Keratinocyte (primary cell): ENCODE measurements around the gene MBP. TPM values are rescaled to one million over a fixed set of nuclear protein-coding genes. Genes with fewer than 3 reads are reported as not detected.

Experiments used
- DNase-seq: peaks from one replicate; pipeline ENCODE4 v3.0.0-alpha.2; 2011; ENCODE audit warnings: low read depth, missing footprints, low spot score
- FAIRE-seq: peaks from 2 replicates; lab custom pipeline; 2011; peaks lifted over from hg19 to GRCh38; lab: Jason Lieb, UNC
- H2AFZ ChIP-seq: 2 replicates; pipeline ENCODE4 v1.6.0; 2012; ENCODE audit warnings: low read length, control low read depth, inconsistent platforms; ENCODE audit not compliant: control insufficient read depth
- H3K27ac ChIP-seq: 2 replicates; pipeline ENCODE4 v1.5.1; 2011; ENCODE audit warnings: low read length; ENCODE audit not compliant: control insufficient read depth, insufficient read depth
- H3K27me3 ChIP-seq: 3 replicates; pipeline ENCODE4 v1.6.0; 2011; ENCODE audit warnings: low read length; ENCODE audit not compliant: control insufficient read depth, insufficient read depth; ENCODE audit errors: extremely low read depth
- H3K36me3 ChIP-seq, 2 experiments: 2 replicates in 1 of 2; 3 replicates in 1 of 2; pipeline ENCODE4 v1.5.1; 2011; ENCODE audit warnings: low read length in 2 of 2, mild to moderate bottlenecking in 1 of 2; ENCODE audit not compliant: control insufficient read depth in 2 of 2, insufficient read depth in 2 of 2; ENCODE audit errors: extremely low read depth in 1 of 2
- H3K4me1 ChIP-seq: 3 replicates; pipeline ENCODE4 v1.5.1; 2011; ENCODE audit warnings: low read length; ENCODE audit not compliant: control insufficient read depth, insufficient read depth; ENCODE audit errors: extremely low read depth
- H3K4me2 ChIP-seq: 3 replicates; pipeline ENCODE4 v1.6.0; 2011; ENCODE audit warnings: low read depth, low read length; ENCODE audit not compliant: control insufficient read depth, insufficient read depth; ENCODE audit errors: extremely low read depth
- H3K4me3 ChIP-seq, 3 experiments: fragments of 200-600 bp in 1 of 3; sonication (generic) in 1 of 3; 2 replicates in 2 of 3; 3 replicates in 1 of 3; pipeline ENCODE4 v1.5.1; 2011 to 2016; ENCODE audit warnings: low read length in 3 of 3, mild to moderate bottlenecking in 3 of 3, control low read depth in 2 of 3, inconsistent platforms in 1 of 3, low read depth in 1 of 3, mixed read lengths in 1 of 3, mixed run types in 1 of 3, moderate library complexity in 1 of 3; ENCODE audit not compliant: control insufficient read depth in 2 of 3, insufficient read depth in 2 of 3; ENCODE audit errors: extremely low read depth in 1 of 3
- H3K79me2 ChIP-seq: 2 replicates; pipeline ENCODE4 v1.6.0; 2012; ENCODE audit warnings: low read length; ENCODE audit not compliant: control insufficient read depth, insufficient read depth
- H3K9ac ChIP-seq: 3 replicates; pipeline ENCODE4 v1.6.0; 2011; ENCODE audit warnings: low read length; ENCODE audit not compliant: control insufficient read depth, insufficient read depth; ENCODE audit errors: extremely low read depth
- H3K9me1 ChIP-seq: 3 replicates; pipeline ENCODE4 v1.6.0; 2011; ENCODE audit warnings: low read length; ENCODE audit not compliant: control insufficient read depth, insufficient read depth; ENCODE audit errors: extremely low read depth
- H3K9me3 ChIP-seq: 2 replicates; pipeline ENCODE4 v1.5.1; 2012; ENCODE audit warnings: low read depth, low read length; ENCODE audit not compliant: control insufficient read depth
- H4K20me1 ChIP-seq: 3 replicates; pipeline ENCODE4 v1.6.0; 2011; ENCODE audit warnings: low read length; ENCODE audit not compliant: control insufficient read depth, insufficient read depth; ENCODE audit errors: extremely low read depth
- CTCF ChIP-seq, 3 experiments: IDR thresholded peaks in 1 of 3; conservative IDR thresholded peaks in 1 of 3; optimal IDR thresholded peaks in 1 of 3; 2 replicates in 2 of 3; 3 replicates in 1 of 3; pipeline versions ENCODE3 to v1.5.1; 2011; ENCODE audit warnings: low read length in 3 of 3, mild to moderate bottlenecking in 3 of 3, moderate library complexity in 2 of 3, control low read depth in 1 of 3, inconsistent platforms in 1 of 3; ENCODE audit not compliant: insufficient read depth in 2 of 3; ENCODE audit errors: extremely low read depth in 1 of 3
- EZH2 ChIP-seq: IDR thresholded peaks from one replicate; pipeline ENCODE4 v1.6.1; 2012; ENCODE audit warnings: inconsistent platforms, mild to moderate bottlenecking, low read length, moderate library complexity
- dilution Hi-C: fragments of 300-500 bp; cut with MboI; formaldehyde crosslinking; loops from one replicate; pipeline ENCODE4 v1.7.0; 2020; ENCODE audit warnings: low sequenced_read_pairs; ENCODE audit not compliant: extremely low pct_ligation_motif_present
- polyA plus RNA-seq, 5 experiments: library from polyadenylated mRNA; depleted of rRNA in 3 of 5; stranded (reverse) in 3 of 5; stranded (forward) in 1 of 5; unstranded in 1 of 5; fragments of >200 nt; gene quantifications; 1 replicate in 1 of 5; 2 replicates in 3 of 5; 3 replicates in 1 of 5; pipeline versions ENCODE4 v1.2.1 to v1.2.3, GENCODE V29; 2011 to 2012; ENCODE audit warnings: missing spikeins in 2 of 5, low read depth in 1 of 5, low replicate concordance in 1 of 5

Gene MBP
- polyA plus RNA-seq, 1 donor (not counting 4 experiments of a cell fraction or from before 2014, with no cell fraction given) = 38.7 TPM

DNA sequence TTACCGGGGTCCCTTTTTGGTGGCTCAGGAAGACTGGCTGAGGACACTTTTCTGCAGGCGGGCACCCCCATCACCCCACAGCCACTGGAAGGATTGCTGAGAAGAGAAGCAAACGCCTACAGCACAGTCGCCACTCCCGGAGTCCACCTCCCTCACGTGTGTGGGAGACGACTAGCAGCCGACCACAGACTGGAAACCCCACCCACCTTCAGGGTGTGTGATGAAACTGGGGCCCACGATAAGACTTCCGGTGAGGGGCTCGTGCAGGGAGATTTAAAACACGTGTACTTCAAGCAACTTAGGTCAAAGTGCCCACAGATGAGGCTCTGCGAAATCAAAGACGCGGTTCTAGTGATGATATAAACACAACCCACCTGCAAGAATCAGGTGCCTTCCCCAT lies 26.3 kb downstream of the MBP start:
- H4K20me1 ChIP-seq = no peaks in the 10 kb centered on the region
- no peak overlapping the region for H3K4me3 ChIP-seq
- peaks cover 2% of the 10 kb centered on the region for H3K9me1 ChIP-seq
- H3K27ac ChIP-seq = no peak overlapping the region
- H2AFZ ChIP-seq = no peak overlapping the region
- no peaks in the 10 kb centered on the region for H3K27me3 ChIP-seq
- no peak for FAIRE-seq
- peaks cover 50% of the 10 kb centered on the region for H3K79me2 ChIP-seq
- DNase-seq = no peak
- H3K4me1 ChIP-seq = peaks cover 53% of the 10 kb centered on the region
- dilution Hi-C loops = no loop called here
- peaks cover 8 to 24% of the 10 kb centered on the region in 2 experiments for H3K36me3 ChIP-seq
- no peak overlapping the region for H3K9ac ChIP-seq
- TF ChIP-seq CTCF (optimal IDR thresholded peaks at IDR 0.05 in 1 of 3, IDR thresholded peaks at IDR 0.05 in 1 of 3, conservative IDR thresholded peaks at IDR 0.05 in 1 of 3; ENCODE audit: extremely low read depth in 1 of 3, insufficient read depth in 2 of 3, low read length in 3 of 3) (no peak), EZH2 (no peak)
- H3K9me3 ChIP-seq = no peaks in the 10 kb centered on the region
- H3K4me2 ChIP-seq = no peak overlapping the region

DNA sequence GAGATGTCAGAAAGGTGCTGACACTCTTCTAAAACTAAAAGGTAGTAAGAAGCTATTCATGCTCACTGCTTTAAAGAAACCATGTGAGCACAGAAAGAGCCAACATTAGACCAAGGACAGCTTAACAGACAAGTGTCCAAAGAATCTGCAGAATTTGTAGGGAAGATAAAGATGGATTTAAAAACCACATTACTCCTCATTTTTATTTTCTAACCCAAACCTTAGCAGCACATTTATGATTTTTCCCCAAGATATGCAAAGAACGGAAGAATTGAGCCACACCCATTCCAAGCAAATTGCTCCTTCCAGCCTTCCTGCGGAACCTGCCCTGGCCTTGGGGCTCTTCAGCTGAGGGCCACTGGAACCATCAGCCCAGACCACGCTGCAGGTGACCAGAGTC lies 26.9 kb downstream of the MBP start:
- H3K4me2 ChIP-seq = peak overlapping the region; percentile 6
- no peak overlapping the region for H3K9ac ChIP-seq
- peaks cover 43% of the 10 kb centered on the region for H3K79me2 ChIP-seq
- H3K9me3 ChIP-seq = no peaks in the 10 kb centered on the region
- TF ChIP-seq EZH2 (no peak), CTCF (optimal IDR thresholded peaks at IDR 0.05 in 1 of 3, IDR thresholded peaks at IDR 0.05 in 1 of 3, conservative IDR thresholded peaks at IDR 0.05 in 1 of 3; ENCODE audit: extremely low read depth in 1 of 3, insufficient read depth in 2 of 3, low read length in 3 of 3) (no peak)
- DNase-seq = no peak
- H3K4me3 ChIP-seq = no peak overlapping the region
- peak; percentile 65 for FAIRE-seq
- no peak overlapping the region for H3K27ac ChIP-seq
- no peaks in the 10 kb centered on the region for H3K27me3 ChIP-seq
- H3K4me1 ChIP-seq = peaks cover 53% of the 10 kb centered on the region
- dilution Hi-C loops = no loop called here
- H4K20me1 ChIP-seq = no peaks in the 10 kb centered on the region
- H2AFZ ChIP-seq = no peak overlapping the region
- peaks cover 3 to 24% of the 10 kb centered on the region in 2 experiments for H3K36me3 ChIP-seq
- peaks cover 2% of the 10 kb centered on the region for H3K9me1 ChIP-seq
